IMR-90 (cell line): ENCODE data around the gene BLOC1S4. TPM values are rescaled to one million over a fixed set of nuclear protein-coding genes. Genes with fewer than 3 reads are reported as not detected.

Experiments
- ATAC-seq: fragments of 200-7000 bp; cut with Tn5 transposase; 2 replicates; pipeline ENCODE4 v1.9.1; 2020; ENCODE audit warnings: low read depth, mild to moderate bottlenecking, moderate library complexity
- BruUV-seq: library from RNA; stranded (reverse); fragments of 400-500 nt; replicated peaks from 2 replicates; lab custom pipeline; 2021; lab: Mats Ljungman, UMichigan
- CTCF ChIA-PET: fragments of 300-600 bp; formaldehyde crosslinking; extraction: SDS; loops from one replicate; lab custom pipeline; 2021; ENCODE audit warnings: antibody characterized with exemption; lab: Yijun Ruan, JAX
- POLR2A ChIA-PET: fragments of 300-600 bp; sonication (Branson Sonifier 250); formaldehyde crosslinking; loops from one replicate; lab custom pipeline; 2022; ENCODE audit warnings: antibody characterized with exemption; ENCODE audit not compliant: unreplicated experiment; lab: Charles Lee
- DNase-seq: peaks from one replicate; pipeline ENCODE4 v3.0.0; 2013
- H2AFZ ChIP-seq: replicated peaks from 2 replicates; pipeline ENCODE3; 2013; ENCODE audit warnings: low read length, mild to moderate bottlenecking; ENCODE audit not compliant: poor library complexity
- H2AK5ac ChIP-seq: 2 replicates; pipeline ENCODE4 v1.6.1; 2013; ENCODE audit warnings: low read depth, low read length, inconsistent platforms
- H2AK9ac ChIP-seq: replicated peaks from 2 replicates; pipeline ENCODE3; 2013; ENCODE audit warnings: mild to moderate bottlenecking, low read depth, low read length, moderate library complexity; ENCODE audit not compliant: poor library complexity
- H2BK120ac ChIP-seq: 2 replicates; pipeline ENCODE4 v1.6.1; 2013; ENCODE audit warnings: low read depth, low read length, inconsistent platforms
- H2BK15ac ChIP-seq: 3 replicates; pipeline ENCODE4 v1.6.1; 2013; ENCODE audit warnings: low read depth, low read length, inconsistent platforms
- H2BK20ac ChIP-seq: 2 replicates; pipeline ENCODE4 v1.6.1; 2013; ENCODE audit warnings: low read depth, mild to moderate bottlenecking, inconsistent platforms, low read length, moderate library complexity
- H2BK5ac ChIP-seq: 2 replicates; pipeline ENCODE4 v1.6.1; 2013; ENCODE audit warnings: mild to moderate bottlenecking, low read depth, low read length, inconsistent platforms; ENCODE audit not compliant: poor library complexity, severe bottlenecking
- H3K14ac ChIP-seq: replicated peaks from 2 replicates; pipeline ENCODE4 v1.6.1; 2013; ENCODE audit warnings: low read depth, low read length, inconsistent platforms
- H3K18ac ChIP-seq: 2 replicates; pipeline ENCODE4 v1.6.1; 2013; ENCODE audit warnings: low read depth, low read length, control low read depth
- H3K23ac ChIP-seq: 2 replicates; pipeline ENCODE4 v1.6.1; 2013; ENCODE audit warnings: low read depth, low read length, inconsistent platforms
- H3K27ac ChIP-seq: 2 replicates; pipeline ENCODE4 v1.5.1; 2013; ENCODE audit warnings: mild to moderate bottlenecking, control low read depth, low read length; ENCODE audit not compliant: insufficient read depth
- H3K27me3 ChIP-seq: 2 replicates; pipeline ENCODE4 v1.6.1; 2013; ENCODE audit warnings: low read length; ENCODE audit not compliant: control insufficient read depth, insufficient read depth
- H3K36me3 ChIP-seq: 2 replicates; pipeline ENCODE4 v1.6.1; 2013; ENCODE audit warnings: low read length, mixed read lengths; ENCODE audit not compliant: control insufficient read depth, insufficient read depth
- H3K4ac ChIP-seq: 2 replicates; pipeline ENCODE4 v1.6.1; 2013; ENCODE audit warnings: low read depth, low read length, inconsistent platforms
- H3K4me1 ChIP-seq: 2 replicates; pipeline ENCODE4 v1.6.1; 2013; ENCODE audit warnings: low read length, mixed read lengths; ENCODE audit not compliant: control insufficient read depth, insufficient read depth
- H3K4me2 ChIP-seq: 2 replicates; pipeline ENCODE4 v1.6.1; 2013; ENCODE audit warnings: low read depth, mild to moderate bottlenecking, control low read depth, low read length, moderate library complexity
- H3K4me3 ChIP-seq: 2 replicates; pipeline ENCODE4 v1.5.1; 2013; ENCODE audit warnings: low read depth, mild to moderate bottlenecking, control low read depth, low read length, moderate library complexity; ENCODE audit not compliant: insufficient read depth
- H3K56ac ChIP-seq: 2 replicates; pipeline ENCODE4 v1.6.1; 2013; ENCODE audit warnings: low read length, inconsistent platforms; ENCODE audit not compliant: insufficient read depth; ENCODE audit errors: extremely low read depth
- H3K79me1 ChIP-seq, 2 experiments: 2 replicates each; pipeline ENCODE4 v1.6.1; 2013; ENCODE audit warnings: low read length in 2 of 2, inconsistent platforms in 1 of 2, low read depth in 1 of 2
- H3K9ac ChIP-seq: 2 replicates; pipeline ENCODE4 v1.6.1; 2013; ENCODE audit warnings: low read depth, low read length, control low read depth
- H3K9me1 ChIP-seq: 2 replicates; pipeline ENCODE4 v1.6.1; 2013; ENCODE audit warnings: low read length, inconsistent platforms; ENCODE audit not compliant: insufficient read depth
- H3K9me3 ChIP-seq: 2 replicates; pipeline ENCODE4 v1.6.1; 2013; ENCODE audit warnings: low read length; ENCODE audit not compliant: control insufficient read depth, insufficient read depth
- H4K20me1 ChIP-seq: 2 replicates; pipeline ENCODE4 v1.6.1; 2013; ENCODE audit warnings: low read length, inconsistent platforms; ENCODE audit not compliant: insufficient read depth
- H4K5ac ChIP-seq: 2 replicates; pipeline ENCODE4 v1.6.1; 2013; ENCODE audit warnings: mild to moderate bottlenecking, low read depth, low read length, control low read depth
- H4K8ac ChIP-seq, 2 experiments: 2 replicates each; pipeline ENCODE4 v1.6.1; 2013; ENCODE audit warnings: low read depth in 2 of 2, low read length in 2 of 2, control low read depth in 1 of 2, inconsistent platforms in 1 of 2
- H4K91ac ChIP-seq: 2 replicates; pipeline ENCODE4 v1.6.1; 2013; ENCODE audit warnings: low read depth, low read length, inconsistent platforms; ENCODE audit not compliant: insufficient read depth
- CEBPB ChIP-seq: IDR thresholded peaks from 2 replicates; pipeline ENCODE4 v1.6.1; 2012; ENCODE audit warnings: low read depth, low read length, improper control_type of control experiment
- ELK1 ChIP-seq: fragments of 150-350 bp; IDR thresholded peaks from 2 replicates; pipeline ENCODE4 v1.6.1; 2016; ENCODE audit warnings: low read depth, mild to moderate bottlenecking, low read length, moderate library complexity, borderline replicate concordance
- MXI1 ChIP-seq: IDR thresholded peaks from 2 replicates; pipeline ENCODE4 v1.6.1; 2012; ENCODE audit warnings: low read depth, mild to moderate bottlenecking, low read length, moderate library complexity, borderline replicate concordance
- NFE2L2 ChIP-seq: fragments of 150-350 bp; IDR thresholded peaks from 2 replicates; pipeline ENCODE4 v1.6.1; 2016; ENCODE audit warnings: low read depth, mild to moderate bottlenecking, low read length
- RCOR1 ChIP-seq: IDR thresholded peaks from 2 replicates; pipeline ENCODE4 v1.6.1; 2012; ENCODE audit warnings: mild to moderate bottlenecking, low read length, improper control_type of control experiment; ENCODE audit not compliant: insufficient replicate concordance
- SMC3 ChIP-seq: fragments of 150-350 bp; IDR thresholded peaks from 2 replicates; pipeline ENCODE4 v1.6.1; 2016; ENCODE audit warnings: low read depth, mild to moderate bottlenecking, antibody characterized with exemption, low read length, moderate library complexity
- WGBS, 2 experiments: methylation state at CpG; one replicate each; pipeline versions ENCODE4 v1.1.5 to v1.1.7; 2013; ENCODE audit warnings: missing lambda C conversion rate in 2 of 2; ENCODE audit not compliant: insufficient read length in 1 of 2; ENCODE audit errors: extremely low coverage in 2 of 2; 5-methylcytosine and 5-hydroxymethylcytosine counted together
- dilution Hi-C: fragments of 300-500 bp; cut with HindIII; formaldehyde crosslinking; loops from one replicate; pipeline ENCODE4 v1.14.3; 2018; ENCODE audit warnings: low sequenced_read_pairs; ENCODE audit not compliant: unreplicated experiment
- in situ Hi-C: fragments of 300-500 bp; cut with MboI; formaldehyde crosslinking; loops from 3 replicates; pipeline ENCODE4 v1.14.3; 2019; ENCODE audit warnings: low sequenced_read_pairs, inconsistent platforms, mixed read lengths
- intact Hi-C: fragments of 100-400 bp; cut with micrococcal nuclease; formaldehyde crosslinking; loops from 2 replicates; pipeline ENCODE4 v1.10.0; 2022
- polyA plus RNA-seq, 3 experiments: library from polyadenylated mRNA; depleted of rRNA; stranded (reverse); fragments of >200 nt; gene quantifications; 2 replicates each; pipeline ENCODE4 v1.2.3, GENCODE V29; 2012; ENCODE audit warnings: low replicate concordance in 1 of 3
- total RNA-seq: library from RNA; depleted of rRNA; stranded (reverse); fragments of >200 nt; gene quantifications from 2 replicates; pipeline ENCODE4 v1.2.3, GENCODE V29; 2012

The BLOC1S4 gene
- total and polyA plus RNA-seq, 2 of the 4 experiments (the other 2 are of a cell fraction) = 8.8 to 22.1 TPM

DNA sequence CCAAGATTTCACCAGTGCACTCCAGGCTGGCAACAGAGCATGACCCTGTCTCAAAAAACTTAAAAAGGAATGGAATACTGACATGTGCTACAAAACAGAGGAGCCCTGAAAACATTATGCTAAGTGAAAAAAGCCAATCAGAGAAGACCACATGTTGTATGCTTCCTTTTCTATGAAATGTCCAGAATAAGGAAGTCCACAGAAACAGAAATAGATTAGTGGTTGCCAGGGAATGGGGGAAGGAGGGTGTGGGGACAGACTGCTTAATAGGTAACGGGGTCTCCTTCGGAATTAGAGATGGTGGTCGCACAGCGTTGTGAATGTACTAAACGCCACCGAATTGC is 36.5 kb downstream of the BLOC1S4 start:
- no peak overlapping the region for H2BK120ac ChIP-seq
- no peaks in the 10 kb centered on the region; the same call in 1 of the 2 replicates for H3K9me1 ChIP-seq
- H2BK5ac ChIP-seq = no peak overlapping the region
- ATAC-seq = no peak
- no peaks in the 10 kb centered on the region for H3K27me3 ChIP-seq
- H2AK5ac ChIP-seq = no peak overlapping the region
- H3K27ac ChIP-seq = no peak overlapping the region
- H2BK15ac ChIP-seq = no peak overlapping the region
- no peak overlapping the region for H3K4me2 ChIP-seq
- no peak for TF ChIP-seq CEBPB
- no peak for TF ChIP-seq MXI1
- no peak for TF ChIP-seq NFE2L2
- TF ChIP-seq RCOR1 = no peak
- no peak for TF ChIP-seq SMC3
- TF ChIP-seq ELK1 = no peak
- in situ Hi-C loops (no loop called here), dilution Hi-C loops (no loop called here), intact Hi-C loops (no loop called here)
- DNase-seq = no peak
- H4K8ac ChIP-seq = no peak overlapping the region
- no peaks in the 10 kb centered on the region for H3K36me3 ChIP-seq
- no peaks in the 10 kb centered on the region for H4K20me1 ChIP-seq
- WGBS, 2 experiments = 100% methylated on average over 2 of the region's 6 CpGs; no CpG with 5 or more reads in 1 of the 2 experiments
- ChIA-PET CTCF (no interaction called here), POLR2A (no interaction called here)
- H3K56ac ChIP-seq = no peak overlapping the region
- H3K9me3 ChIP-seq = no peaks in the 10 kb centered on the region
- H3K23ac ChIP-seq = no peak overlapping the region
- no peak overlapping the region for H2AK9ac ChIP-seq
- H3K14ac ChIP-seq = no peak overlapping the region
- H4K5ac ChIP-seq = no peak overlapping the region
- H3K79me1 ChIP-seq = no peaks in the 10 kb centered on the region
- no peak overlapping the region for H2BK20ac ChIP-seq
- no peak overlapping the region for H4K91ac ChIP-seq
- no peak overlapping the region for H3K4ac ChIP-seq
- no peak overlapping the region for H2AFZ ChIP-seq
- no peak overlapping the region for H3K9ac ChIP-seq
- H3K4me3 ChIP-seq = no peak overlapping the region
- no peak overlapping the region for H3K18ac ChIP-seq
- peaks cover 8% of the 10 kb centered on the region for H3K4me1 ChIP-seq
- BruUV-seq = no TSS peak
